ENCODE measurements around the gene ANKFN1. TPM values are rescaled to one million over a fixed set of nuclear protein-coding genes. Genes with fewer than 3 reads are reported as not detected.

ANKFN1 gene
- total RNA-seq, 1 experiment from 2014 or later = 0.94 TPM

GRCh38 chr17:56489980-56490379 is 336.7 kb downstream of the ANKFN1 start:
- DNase-seq (ENCODE audit: extremely low read depth, low read depth) = no peak

GRCh38 chr17:56495556-56495955 is 342.3 kb downstream of the ANKFN1 start:
- DNase-seq (ENCODE audit: extremely low read depth, low read depth) = no peak

- DNase-seq (ENCODE audit: extremely low read depth, low read depth) = no peak
Measured at GRCh38 chr17:56497132-56497531, 343.9 kb downstream of the ANKFN1 start.

GRCh38 chr17:56499799-56500388 is 346.6 kb downstream of the ANKFN1 start:
- DNase-seq (ENCODE audit: extremely low read depth, low read depth) = peak; percentile 30

GRCh38 chr17:56502120-56502654 is 348.9 kb downstream of the ANKFN1 start:
- no peak for DNase-seq (ENCODE audit: extremely low read depth, low read depth)

GRCh38 chr17:56505154-56505756 is 352.0 kb downstream of the ANKFN1 start:
- DNase-seq (ENCODE audit: extremely low read depth, low read depth) = no peak

GRCh38 chr17:56506349-56506748 is 353.1 kb downstream of the ANKFN1 start:
- no peak for DNase-seq (ENCODE audit: extremely low read depth, low read depth)

- no peak for DNase-seq (ENCODE audit: extremely low read depth, low read depth)
Measured at GRCh38 chr17:56510554-56511342, 357.5 kb downstream of the ANKFN1 start.

- DNase-seq (ENCODE audit: extremely low read depth, low read depth) = no peak
Measured at GRCh38 chr17:56514264-56514663, 361.0 kb downstream of the ANKFN1 start.

- no peak for DNase-seq (ENCODE audit: extremely low read depth, low read depth)
Measured at GRCh38 chr17:56514899-56515298, 361.6 kb downstream of the ANKFN1 start.

- no peak for DNase-seq (ENCODE audit: extremely low read depth, low read depth)
Measured at GRCh38 chr17:56521414-56522141, 368.3 kb downstream of the ANKFN1 start.

GRCh38 chr17:56523042-56523441 is 369.8 kb downstream of the ANKFN1 start:
- DNase-seq (ENCODE audit: extremely low read depth, low read depth) = no peak

- DNase-seq (ENCODE audit: extremely low read depth, low read depth) = no peak
Measured at GRCh38 chr17:56528696-56529095, 375.4 kb downstream of the ANKFN1 start.

GRCh38 chr17:56532926-56533325 is 379.7 kb downstream of the ANKFN1 start:
- no peak for DNase-seq (ENCODE audit: extremely low read depth, low read depth)

- DNase-seq (ENCODE audit: extremely low read depth, low read depth) = no peak
Measured at GRCh38 chr17:56536766-56537165, 383.5 kb downstream of the ANKFN1 start.

- DNase-seq (ENCODE audit: extremely low read depth, low read depth) = no peak
Measured at GRCh38 chr17:56540836-56541235, 387.6 kb downstream of the ANKFN1 start.

- DNase-seq (ENCODE audit: extremely low read depth, low read depth) = no peak
Measured at GRCh38 chr17:56543280-56543679, 390.0 kb downstream of the ANKFN1 start.

- no peak for DNase-seq (ENCODE audit: extremely low read depth, low read depth)
Measured at GRCh38 chr17:56545106-56545505, 391.8 kb downstream of the ANKFN1 start.

- DNase-seq (ENCODE audit: extremely low read depth, low read depth) = no peak
Measured at GRCh38 chr17:56545930-56546329, 392.7 kb downstream of the ANKFN1 start.

GRCh38 chr17:56548661-56549060 is 395.4 kb downstream of the ANKFN1 start:
- no peak for DNase-seq (ENCODE audit: extremely low read depth, low read depth)

GRCh38 chr17:56549501-56549900 is 396.2 kb downstream of the ANKFN1 start:
- no peak for DNase-seq (ENCODE audit: extremely low read depth, low read depth)

Measured in NCI-H460 (cell line).